Activated CD8-positive, alpha-beta T cell treated with anti-CD3 and anti-CD28 coated beads, Interleukin-2, amount 10 ng/mL, durations not matched to agents 7 days and 5 days (primary cell): ENCODE results near the gene KAZALD1. TPM values are rescaled to one million over a fixed set of nuclear protein-coding genes. Genes with fewer than 3 reads are reported as not detected.
A peak's percentile ranks its signal among the peaks of the same experiment; 100 is the strongest.

Experiments used
- ATAC-seq: fragments of 150-1000 bp; cut with Tn5 transposase; one replicate; pipeline ENCODE4 v1.10.0; 2021; ENCODE audit warnings: moderate library complexity
- CTCF ChIA-PET: fragments of 350-600 bp; sonication (Branson Sonifier 250); formaldehyde crosslinking; loops from one replicate; lab custom pipeline; 2021; ENCODE audit warnings: antibody characterized with exemption; lab: Charles Lee
- POLR2A ChIA-PET: fragments of 350-600 bp; sonication (Branson Sonifier 250); formaldehyde crosslinking; loops from one replicate; lab custom pipeline; 2021; ENCODE audit warnings: antibody characterized with exemption; lab: Charles Lee
- DNase-seq: peaks from one replicate; pipeline ENCODE4 v3.0.0-alpha.2; 2020
- H3K27ac Mint-ChIP-seq: one replicate; pipeline ENCODE4 v1.8.0; 2021; ENCODE audit warnings: mild to moderate bottlenecking, mixed read lengths
- H3K27me3 Mint-ChIP-seq: one replicate; pipeline ENCODE4 v1.8.0; 2021; ENCODE audit warnings: low read depth, mixed read lengths
- H3K36me3 Mint-ChIP-seq: one replicate; pipeline ENCODE4 v1.8.0; 2021; ENCODE audit warnings: low read depth, mixed read lengths
- H3K4me1 Mint-ChIP-seq: one replicate; pipeline ENCODE4 v1.8.0; 2021; ENCODE audit warnings: low read depth, mixed read lengths
- H3K4me3 Mint-ChIP-seq: one replicate; pipeline ENCODE4 v1.8.0; 2021; ENCODE audit warnings: mild to moderate bottlenecking, mixed read lengths
- H3K9me3 Mint-ChIP-seq: one replicate; pipeline ENCODE4 v1.8.0; 2022; ENCODE audit warnings: mixed read lengths; ENCODE audit not compliant: insufficient read depth
- total RNA-seq, 2 experiments: library from RNA; stranded (reverse); gene quantifications; one replicate each; pipeline ENCODE4 v1.2.3, GENCODE V29; 2021

Gene KAZALD1
- total RNA-seq, 2 experiments from 2014 or later, result 0.18 TPM; not detected in 1

GRCh38 chr10:101063050-101063525 is 1.3 kb downstream of the KAZALD1 start:
- H3K27ac Mint-ChIP-seq, result no peak overlapping the region
- ATAC-seq (no peak), DNase-seq (no peak)
- ChIA-PET POLR2A (interaction anchor here (1.2 kb wide), 1 partner anchor 13 kb away, joined by 3 read pairs; no protein-coding TSS in a partner anchor), CTCF (interaction anchor here (0.7 to 15.1 kb wide), 6 partner anchors 11 to 45 kb away, joined by 3 to 235 read pairs (median 16); partner anchors contain the start of genes PDZD7 and SFXN3)
- no peak overlapping the region for H3K4me3 Mint-ChIP-seq
- peaks cover 8% of the 10 kb centered on the region for H3K36me3 Mint-ChIP-seq
- no peaks in the 10 kb centered on the region for H3K9me3 Mint-ChIP-seq
- H3K27me3 Mint-ChIP-seq, result peaks cover 46% of the 10 kb centered on the region
- H3K4me1 Mint-ChIP-seq, result peaks cover 57% of the 10 kb centered on the region

- DNase-seq, result no peak
- no peak overlapping the region for H3K27ac Mint-ChIP-seq
- no peaks in the 10 kb centered on the region for H3K9me3 Mint-ChIP-seq
- ChIA-PET POLR2A (interaction anchor here (1.2 kb wide), 2 partner anchors 12 to 13 kb away, joined by 3 read pairs; no protein-coding TSS in a partner anchor), CTCF (interaction anchor here (0.6 to 15.1 kb wide), 5 partner anchors 15 to 45 kb away, joined by 3 to 235 read pairs (median 18); partner anchors contain the start of genes PDZD7 and SFXN3)
- no peak for ATAC-seq
- H3K4me1 Mint-ChIP-seq, result peaks cover 53% of the 10 kb centered on the region
- H3K4me3 Mint-ChIP-seq, result no peak overlapping the region
- peaks cover 5% of the 10 kb centered on the region for H3K36me3 Mint-ChIP-seq
- H3K27me3 Mint-ChIP-seq, result peaks cover 46% of the 10 kb centered on the region
Measured at GRCh38 chr10:101063548-101064414, 2.0 kb downstream of the KAZALD1 start.

DNA sequence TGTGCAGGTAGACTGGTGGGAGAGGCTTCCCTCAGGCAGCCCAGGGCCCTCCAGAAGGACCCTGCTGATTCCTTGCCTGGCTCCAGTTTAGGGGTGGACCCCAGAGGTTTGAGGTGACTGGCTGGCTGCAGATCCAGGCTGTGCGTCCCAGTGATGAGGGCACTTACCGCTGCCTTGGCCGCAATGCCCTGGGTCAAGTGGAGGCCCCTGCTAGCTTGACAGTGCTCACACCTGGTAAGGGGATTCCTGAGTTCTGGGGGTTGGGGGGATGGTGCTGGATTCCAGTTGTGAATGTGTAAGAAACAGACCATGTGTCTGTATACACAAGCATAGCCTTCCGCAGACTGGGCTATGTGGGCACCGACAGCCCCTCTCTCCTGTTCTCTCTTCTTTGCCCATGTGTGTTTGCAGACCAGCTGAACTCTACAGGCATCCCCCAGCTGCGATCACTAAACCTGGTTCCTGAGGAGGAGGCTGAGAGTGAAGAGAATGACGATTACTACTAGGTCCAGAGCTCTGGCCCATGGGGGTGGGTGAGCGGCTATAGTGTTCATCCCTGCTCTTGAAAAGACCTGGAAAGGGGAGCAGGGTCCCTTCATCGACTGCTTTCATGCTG is 2.7 kb downstream of the KAZALD1 start:
- DNase-seq, result no peak
- peaks cover 1% of the 10 kb centered on the region for H3K36me3 Mint-ChIP-seq
- no peaks in the 10 kb centered on the region for H3K9me3 Mint-ChIP-seq
- peaks cover 49% of the 10 kb centered on the region for H3K4me1 Mint-ChIP-seq
- no peak for ATAC-seq
- no peak overlapping the region for H3K27ac Mint-ChIP-seq
- H3K27me3 Mint-ChIP-seq, result peaks cover 46% of the 10 kb centered on the region
- POLR2A ChIA-PET, result interaction anchor here (0.7 to 1.2 kb wide), 2 partner anchors 11 to 25 kb away, joined by 3 read pairs; no protein-coding TSS in a partner anchor
- H3K4me3 Mint-ChIP-seq, result no peak overlapping the region
- CTCF ChIA-PET, result interaction anchor here (0.6 to 15.1 kb wide), 6 partner anchors 15 to 78 kb away, joined by 3 to 235 read pairs (median 4); no protein-coding TSS in a partner anchor

DNA sequence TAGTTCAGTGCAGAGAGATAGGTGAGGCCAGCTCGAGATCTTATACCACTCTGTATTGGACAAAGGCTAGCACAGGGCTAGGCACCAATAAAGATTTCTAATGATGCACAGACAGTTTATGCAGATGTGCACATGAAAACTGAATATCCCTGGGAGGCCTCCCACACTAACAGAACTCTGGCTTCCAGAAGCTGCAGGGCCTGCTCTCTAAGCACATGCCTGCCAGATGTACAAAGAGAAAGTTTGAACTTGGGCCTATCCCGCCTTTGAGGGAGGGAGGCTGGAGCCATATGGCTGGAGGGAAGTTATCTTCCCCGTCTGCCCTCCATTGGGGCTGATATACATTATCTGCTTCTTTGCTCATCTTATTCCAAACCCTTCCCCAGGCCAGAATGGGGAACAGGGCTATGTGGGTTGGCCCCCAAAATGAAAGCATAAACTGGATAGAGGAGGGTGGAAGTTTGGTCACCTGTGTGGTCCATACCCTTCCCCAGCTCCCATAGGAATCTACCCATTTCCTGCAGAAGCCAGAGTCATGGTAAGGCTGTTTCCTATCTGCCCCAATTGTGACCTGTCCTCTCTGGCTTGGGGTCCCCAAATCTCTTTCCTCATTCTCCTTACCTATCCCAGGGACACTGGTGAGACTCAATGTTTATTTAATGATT is 3.8 kb downstream of the KAZALD1 start:
- no peaks in the 10 kb centered on the region for H3K9me3 Mint-ChIP-seq
- DNase-seq (no peak), ATAC-seq (no peak)
- POLR2A ChIA-PET, result interaction anchor here (1.2 kb wide), 1 partner anchor 10 kb away, joined by 3 read pairs; no protein-coding TSS in a partner anchor
- H3K4me1 Mint-ChIP-seq, result peaks cover 44% of the 10 kb centered on the region
- H3K4me3 Mint-ChIP-seq, result peak overlapping the region; percentile 50
- no peak overlapping the region for H3K27ac Mint-ChIP-seq
- H3K36me3 Mint-ChIP-seq, result no peaks in the 10 kb centered on the region
- CTCF ChIA-PET, result interaction anchor here (1.0 to 15.1 kb wide), 9 partner anchors 8 to 77 kb away, joined by 3 to 235 read pairs (median 4); no protein-coding TSS in a partner anchor
- peaks cover 46% of the 10 kb centered on the region for H3K27me3 Mint-ChIP-seq

GRCh38 chr10:101066146-101066895 is 4.5 kb downstream of the KAZALD1 start:
- ATAC-seq (peak; percentile 63), DNase-seq (peak; percentile 68)
- CTCF ChIA-PET, result interaction anchor here (1.0 to 15.1 kb wide), 11 partner anchors 8 to 76 kb away, joined by 3 to 235 read pairs (median 6); partner anchors contain the start of genes PDZD7 and SFXN3
- Mint-ChIP-seq H3K4me1 (peaks cover 44% of the 10 kb centered on the region), H3K9me3 (no peaks in the 10 kb centered on the region), H3K36me3 (no peaks in the 10 kb centered on the region), H3K4me3 (peak overlapping the region; percentile 50), H3K27me3 (peaks cover 46% of the 10 kb centered on the region), H3K27ac (no peak overlapping the region)
- POLR2A ChIA-PET, result no interaction called here

- no peak for ATAC-seq
- Mint-ChIP-seq H3K4me1 (peaks cover 38% of the 10 kb centered on the region), H3K4me3 (peak overlapping the region; percentile 76), H3K27me3 (peaks cover 49% of the 10 kb centered on the region), H3K36me3 (no peaks in the 10 kb centered on the region), H3K9me3 (no peaks in the 10 kb centered on the region), H3K27ac (no peak overlapping the region)
- ChIA-PET POLR2A (no interaction called here), CTCF (interaction anchor here (0.6 to 15.1 kb wide), 13 partner anchors 8 to 172 kb away, joined by 3 to 235 read pairs (median 5); partner anchors contain the start of genes PDZD7 and SFXN3)
- DNase-seq, result no peak
Measured at GRCh38 chr10:101066896-101067355, 5.1 kb downstream of the KAZALD1 start.

DNA sequence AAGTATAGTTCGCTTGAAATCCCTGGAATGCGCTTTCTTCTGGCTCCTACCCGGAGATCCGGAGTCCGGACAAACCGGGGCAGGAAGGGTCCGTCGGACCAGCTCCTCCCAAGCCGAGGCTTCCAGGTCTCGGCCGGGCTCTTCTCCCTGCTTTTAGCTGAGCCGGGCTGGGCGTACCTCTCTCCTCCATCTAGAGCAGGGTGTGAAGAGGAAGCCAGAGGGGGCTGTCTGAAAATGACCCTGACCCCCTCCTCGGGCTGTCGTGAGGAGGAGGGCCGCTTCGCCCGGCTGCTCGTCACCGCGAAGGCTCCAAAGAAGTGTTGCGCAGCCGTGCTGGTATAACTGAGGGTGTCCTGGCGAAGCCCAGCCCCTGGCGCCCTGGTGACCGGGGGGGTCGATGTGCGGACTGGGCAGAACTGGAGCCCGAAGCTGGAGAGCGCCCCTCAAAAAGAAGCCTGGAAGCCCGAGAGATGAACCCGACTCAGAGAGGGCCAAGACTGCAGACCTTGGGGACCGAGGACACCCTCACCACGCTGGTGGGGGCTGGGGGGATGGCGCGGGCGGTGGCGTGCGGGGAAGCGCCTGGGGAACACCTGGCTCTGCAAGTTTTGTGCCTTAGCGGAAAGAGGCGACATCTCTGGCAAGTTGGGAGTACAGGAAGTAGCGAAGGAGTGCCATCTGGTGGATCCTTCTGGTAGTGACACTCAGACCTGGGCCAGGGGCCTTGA is 5.7 kb downstream of the KAZALD1 start:
- ChIA-PET POLR2A (no interaction called here), CTCF (interaction anchor here (0.6 to 15.1 kb wide), 11 partner anchors 9 to 173 kb away, joined by 3 to 235 read pairs (median 6); partner anchors contain the start of genes PDZD7 and SFXN3)
- DNase-seq (peak; percentile 85), ATAC-seq (peak; percentile 70)
- Mint-ChIP-seq H3K27me3 (peaks cover 52% of the 10 kb centered on the region), H3K9me3 (no peaks in the 10 kb centered on the region), H3K4me3 (peak overlapping the region; percentile 76), H3K27ac (no peak overlapping the region), H3K4me1 (peaks cover 32% of the 10 kb centered on the region), H3K36me3 (no peaks in the 10 kb centered on the region)

- ChIA-PET CTCF (interaction anchor here (0.8 to 15.1 kb wide), 6 partner anchors 11 to 50 kb away, joined by 3 to 235 read pairs (median 30); no protein-coding TSS in a partner anchor), POLR2A (no interaction called here)
- Mint-ChIP-seq H3K36me3 (no peaks in the 10 kb centered on the region), H3K4me1 (peaks cover 19% of the 10 kb centered on the region), H3K27ac (no peak overlapping the region), H3K9me3 (no peaks in the 10 kb centered on the region), H3K4me3 (no peak overlapping the region), H3K27me3 (peaks cover 56% of the 10 kb centered on the region)
- DNase-seq (no peak), ATAC-seq (no peak)
Measured at GRCh38 chr10:101069441-101069840, 7.7 kb downstream of the KAZALD1 start.

DNA sequence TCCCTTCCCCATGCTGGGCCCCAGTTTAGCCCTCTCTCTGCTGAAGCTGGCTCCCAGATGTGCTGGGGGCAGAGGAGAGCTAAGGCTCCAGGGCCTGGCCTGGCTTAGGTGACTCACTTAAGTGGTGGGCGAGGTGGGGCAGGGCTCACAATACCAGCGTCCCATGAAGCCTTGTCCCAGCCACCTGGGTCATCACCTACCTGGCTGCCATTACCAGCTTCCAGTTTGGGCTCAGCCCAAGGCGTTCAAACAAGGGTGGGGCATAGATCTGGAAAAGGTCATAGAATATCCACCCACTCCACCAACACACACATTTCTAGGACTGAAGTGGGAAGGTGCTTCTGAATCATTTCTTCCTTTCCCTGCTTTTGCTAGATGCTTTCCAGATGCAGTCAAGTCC is 8.3 kb downstream of the KAZALD1 start:
- ATAC-seq (no peak), DNase-seq (no peak)
- Mint-ChIP-seq H3K27me3 (peaks cover 53% of the 10 kb centered on the region), H3K9me3 (no peaks in the 10 kb centered on the region), H3K36me3 (no peaks in the 10 kb centered on the region), H3K4me3 (no peak overlapping the region), H3K4me1 (peaks cover 19% of the 10 kb centered on the region), H3K27ac (no peak overlapping the region)
- ChIA-PET CTCF (interaction anchor here (5.5 to 15.1 kb wide), 3 partner anchors 12 to 30 kb away, joined by 56 to 235 read pairs (median 221); no protein-coding TSS in a partner anchor), POLR2A (no interaction called here)
